ENCODE data around the gene IL21R. TPM values are rescaled to one million over a fixed set of nuclear protein-coding genes. Genes with fewer than 3 reads are reported as not detected.

The IL21R gene
- total and polyA plus RNA-seq, 9 of the 15 experiments (the other 6 are each of a cell fraction or from before 2014, with no cell fraction given), result 0.04 to 0.34 (median 0.18) TPM; not detected in 1

- DNase-seq (ENCODE audit: extremely low read depth in 1 of 4, low spot score in 3 of 4) (no peak), ATAC-seq (no peak), FAIRE-seq (no peak)
- Histone ChIP-seq H3K4me1 (replicated peaks in 1 of 2; ENCODE audit: control insufficient read depth in 2 of 2, insufficient read depth in 2 of 2, low read length in 2 of 2) (no peaks in the 10 kb centered on the region; a peak in 1 of 5 replicates), H2AFZ (ENCODE audit: low read depth, low read length) (no peak overlapping the region), H3K27ac (ENCODE audit: extremely low read depth, low read depth, low read length) (no peak overlapping the region), H3K36me3 (ENCODE audit: control insufficient read depth, insufficient read depth, low read length) (no peaks in the 10 kb centered on the region), H3K9ac (ENCODE audit: insufficient read depth in 1 of 2, low read depth in 2 of 2, low read length in 2 of 2) (no peak overlapping the region), H3K27me3 (ENCODE audit: control insufficient read depth in 2 of 2, insufficient read depth in 2 of 2, low read length in 2 of 2) (peaks cover 12 to 60% of the 10 kb centered on the region in 2 experiments), H3K4me3 (no peak overlapping the region), H3K9me1 (ENCODE audit: control insufficient read depth, insufficient read depth, low read length) (no peaks in the 10 kb centered on the region), H3K9me3 (replicated peaks; ENCODE audit: control insufficient read depth, insufficient read depth, low read depth, low read length) (no peaks in the 10 kb centered on the region), H3K79me2 (ENCODE audit: control insufficient read depth, insufficient read depth, low read length) (no peaks in the 10 kb centered on the region), H3K4me2 (ENCODE audit: insufficient read depth, low read length) (no peak overlapping the region), H4K20me1 (replicated peaks; ENCODE audit: control insufficient read depth, insufficient read depth, low read length) (no peaks in the 10 kb centered on the region)
- intact Hi-C loops (cut with micrococcal nuclease) (no loop called here), in situ Hi-C loops (cut with MboI) (no loop called here)
- TF ChIP-seq BCLAF1 (IDR thresholded peaks at IDR 0.05; ENCODE audit: borderline replicate concordance in 1 of 2, control insufficient read depth in 1 of 2, low read depth in 2 of 2, low read length in 1 of 2) (no peak), ZNF316 (IDR thresholded peaks at IDR 0.05) (no peak), SRF (CRISPR knock-in tag; IDR thresholded peaks at IDR 0.05) (no peak), NR0B1 (IDR thresholded peaks at IDR 0.05; ENCODE audit: partially characterized antibody) (no peak), HES1 (IDR thresholded peaks at IDR 0.05; ENCODE audit: low read depth) (no peak), CUX1 (CRISPR knock-in tag; IDR thresholded peaks at IDR 0.05) (no peak), TBL1XR1 (IDR thresholded peaks at IDR 0.05; ENCODE audit: low read length in 2 of 2) (no peak)
- ChIA-PET CTCF (ENCODE audit: low intra/inter-chr PET ratio) (no interaction called here), POLR2A (interaction anchor here (0.8 to 1.2 kb wide), 2 partner anchors 66 to 150 kb away, joined by 4 read pairs; no protein-coding TSS in a partner anchor)
- BruUV-seq (replicated peaks), result no TSS peak
These were observed 20.7 kb upstream of the IL21R start for GRCh38 chr16:27381236-27381635.
